ENCODE results near the gene WDR77.

WDR77 gene

DNA sequence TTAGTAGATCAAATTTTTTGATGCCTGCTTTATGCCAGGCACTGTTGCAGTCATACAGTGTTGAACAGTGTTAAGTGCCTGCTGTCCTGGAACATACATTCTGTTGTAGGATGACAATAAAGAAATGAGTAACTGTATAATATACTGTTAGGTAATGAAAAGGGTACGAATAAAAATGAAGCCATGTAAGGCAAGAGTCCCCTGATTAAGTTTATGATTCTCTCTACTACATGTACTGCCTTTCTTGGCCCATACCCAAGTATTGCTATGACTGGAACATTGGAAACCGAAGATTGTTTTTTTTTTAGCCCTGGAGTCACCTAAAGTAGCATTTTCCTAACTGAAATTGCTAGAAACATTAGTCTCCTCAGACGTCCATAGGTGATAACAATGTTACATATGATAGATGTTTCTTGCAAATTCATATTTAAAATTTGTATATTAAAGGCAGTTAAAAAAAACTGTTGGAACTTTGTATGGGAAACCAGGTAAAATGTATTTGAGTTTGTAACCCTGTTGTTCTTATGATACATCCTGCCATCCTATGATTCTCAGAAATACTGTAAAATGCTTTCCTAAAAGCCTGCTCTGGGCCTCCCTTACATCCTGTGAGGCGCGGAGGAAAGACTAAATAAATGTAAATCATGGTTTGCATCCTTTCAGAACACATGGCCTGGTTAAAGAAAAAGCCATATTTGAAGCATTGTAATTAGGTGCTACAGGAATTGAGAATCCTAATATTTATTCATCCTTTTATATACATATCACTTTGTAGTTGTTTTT is 6.0 kb upstream of the WDR77 start:
- no peak overlapping the region for H3K4me3 ChIP-seq (ENCODE audit: low read depth, low read length)
- TF ChIP-seq, protein P1, sequence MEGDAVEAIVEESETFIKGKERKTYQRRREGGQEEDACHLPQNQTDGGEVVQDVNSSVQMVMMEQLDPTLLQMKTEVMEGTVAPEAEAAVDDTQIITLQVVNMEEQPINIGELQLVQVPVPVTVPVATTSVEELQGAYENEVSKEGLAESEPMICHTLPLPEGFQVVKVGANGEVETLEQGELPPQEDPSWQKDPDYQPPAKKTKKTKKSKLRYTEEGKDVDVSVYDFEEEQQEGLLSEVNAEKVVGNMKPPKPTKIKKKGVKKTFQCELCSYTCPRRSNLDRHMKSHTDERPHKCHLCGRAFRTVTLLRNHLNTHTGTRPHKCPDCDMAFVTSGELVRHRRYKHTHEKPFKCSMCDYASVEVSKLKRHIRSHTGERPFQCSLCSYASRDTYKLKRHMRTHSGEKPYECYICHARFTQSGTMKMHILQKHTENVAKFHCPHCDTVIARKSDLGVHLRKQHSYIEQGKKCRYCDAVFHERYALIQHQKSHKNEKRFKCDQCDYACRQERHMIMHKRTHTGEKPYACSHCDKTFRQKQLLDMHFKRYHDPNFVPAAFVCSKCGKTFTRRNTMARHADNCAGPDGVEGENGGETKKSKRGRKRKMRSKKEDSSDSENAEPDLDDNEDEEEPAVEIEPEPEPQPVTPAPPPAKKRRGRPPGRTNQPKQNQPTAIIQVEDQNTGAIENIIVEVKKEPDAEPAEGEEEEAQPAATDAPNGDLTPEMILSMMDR (IDR thresholded peaks at IDR 0.05; ENCODE audit: insufficient read depth, low read depth, low read length, missing control alignments), result no peak
- DNase-seq (ENCODE audit: low read depth), result peak; percentile 61

DNA sequence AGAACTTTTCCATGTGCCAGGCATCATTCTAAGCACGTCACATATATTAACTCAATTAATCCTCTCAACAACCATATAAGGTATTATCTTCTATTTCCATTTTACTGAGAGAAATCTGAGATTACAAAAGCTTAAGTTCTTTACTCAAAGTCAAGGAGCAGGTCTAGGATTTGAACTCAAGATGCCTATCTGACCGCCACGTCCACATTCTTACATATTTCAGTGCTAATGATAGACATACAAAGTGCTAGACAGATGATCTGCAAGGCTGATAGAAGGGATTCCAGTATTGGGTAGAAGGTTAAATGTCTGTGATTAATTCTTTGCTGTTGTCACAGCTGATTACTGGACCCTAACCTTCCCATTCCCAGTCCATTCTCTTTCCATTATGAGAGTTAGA is 4.7 kb upstream of the WDR77 start:
- TF ChIP-seq, protein P1 (IDR thresholded peaks at IDR 0.05; ENCODE audit: insufficient read depth, low read depth, low read length, missing control alignments), result no peak
- no peak overlapping the region for H3K4me3 ChIP-seq (ENCODE audit: low read depth, low read length)
- DNase-seq (ENCODE audit: low read depth), result no peak

DNA sequence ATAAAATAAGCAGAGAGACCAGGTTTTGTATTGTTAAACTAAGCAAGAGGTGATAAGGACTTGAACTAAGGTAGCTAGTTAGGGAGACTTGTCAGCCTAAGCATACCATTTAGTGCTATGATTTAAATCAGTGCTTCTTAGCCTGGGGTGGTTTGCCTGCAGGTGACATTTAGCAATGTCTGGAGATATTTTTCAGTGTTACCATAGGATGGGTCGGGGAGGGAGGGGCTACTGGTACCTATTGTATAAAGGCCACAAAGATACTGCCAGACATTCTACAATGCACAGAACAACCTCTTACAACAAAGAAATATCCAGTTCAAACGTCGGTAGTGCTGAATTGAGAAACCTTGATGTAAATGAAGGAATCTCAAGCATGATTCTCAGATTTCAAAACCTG is 3.5 kb upstream of the WDR77 start:
- no peak overlapping the region for H3K4me3 ChIP-seq (ENCODE audit: low read depth, low read length)
- DNase-seq (ENCODE audit: low read depth), result no peak
- TF ChIP-seq, protein P1 (IDR thresholded peaks at IDR 0.05; ENCODE audit: insufficient read depth, low read depth, low read length, missing control alignments), result no peak

DNA sequence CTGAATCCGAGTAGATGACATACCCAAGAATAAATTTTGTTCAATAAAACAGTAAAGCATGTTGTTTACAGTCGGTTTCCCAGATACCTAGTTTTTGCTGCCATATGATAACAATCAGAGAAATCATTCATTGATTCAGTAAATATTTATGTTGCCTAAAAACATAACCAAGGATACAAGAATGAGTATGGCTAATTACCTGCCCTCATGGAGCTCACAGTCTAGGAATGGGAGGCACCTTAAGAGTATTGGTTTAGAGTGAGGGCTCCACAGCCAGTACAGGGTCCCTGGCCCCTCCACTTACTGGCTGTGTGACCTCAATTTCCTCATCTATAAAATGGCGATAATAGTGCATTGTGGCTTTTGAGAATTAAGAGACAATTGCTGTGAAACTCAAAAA is 1.1 kb upstream of the WDR77 start:
- TF ChIP-seq, protein P1 (IDR thresholded peaks at IDR 0.05; ENCODE audit: insufficient read depth, low read depth, low read length, missing control alignments), result no peak
- DNase-seq (ENCODE audit: low read depth), result no peak
- H3K4me3 ChIP-seq (ENCODE audit: low read depth, low read length), result peak overlapping the region; percentile 85

DNA sequence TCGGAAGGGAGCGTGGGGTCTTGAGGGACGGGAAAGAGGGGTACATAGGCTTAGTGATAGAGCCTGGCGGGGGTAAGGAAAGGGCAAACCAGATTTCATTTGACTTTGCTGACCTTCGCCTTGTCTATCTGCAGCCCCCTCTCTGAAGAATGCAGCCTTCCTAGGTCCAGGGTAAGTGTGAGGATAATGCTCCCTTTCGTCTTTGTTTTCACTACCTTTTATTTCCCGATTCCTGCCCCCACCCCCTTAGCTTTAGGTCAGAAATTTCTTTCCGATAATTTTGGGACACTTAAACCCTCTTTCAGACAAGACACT is 604 bp upstream of the WDR77 start:
- TF ChIP-seq, protein P1 (IDR thresholded peaks at IDR 0.05; ENCODE audit: insufficient read depth, low read depth, low read length, missing control alignments), result no peak
- peak overlapping the region; percentile 85 for H3K4me3 ChIP-seq (ENCODE audit: low read depth, low read length)

DNA sequence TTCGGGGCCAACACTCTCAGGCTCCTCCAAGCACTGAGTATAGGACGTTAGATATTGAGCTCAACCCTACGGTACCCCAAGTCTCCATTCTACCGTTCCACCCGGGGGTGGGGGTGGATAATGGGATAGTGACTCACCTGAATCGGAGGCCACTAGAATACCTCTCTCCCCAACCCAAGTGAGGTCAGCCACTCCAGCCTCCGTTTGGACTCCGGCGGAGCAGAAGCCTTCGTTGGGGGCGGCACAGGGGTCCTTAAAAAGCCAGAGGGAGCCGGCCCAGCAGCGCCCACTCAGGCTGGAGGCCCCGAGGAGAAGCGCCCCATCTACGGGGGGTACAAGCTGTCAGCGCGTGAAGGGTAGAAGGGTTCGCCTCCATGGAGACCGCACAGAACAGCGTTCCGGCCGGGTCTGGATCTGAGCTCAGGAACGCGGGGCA is 556 bp downstream of the WDR77 start:
- DNase-seq (ENCODE audit: low read depth), result no peak

More for the DNA sequence above, 604 bp upstream of the WDR77 start:
- no peak for DNase-seq (ENCODE audit: low read depth)

More for the DNA sequence above, 556 bp downstream of the WDR77 start:
- peak overlapping the region; percentile 85 for H3K4me3 ChIP-seq (ENCODE audit: low read depth, low read length)
- TF ChIP-seq, protein P1 (IDR thresholded peaks at IDR 0.05; ENCODE audit: insufficient read depth, low read depth, low read length, missing control alignments), result no peak

All from GM12865 (cell line).